ENCODE measurements around the gene IGF1R.

Gene IGF1R

DNA sequence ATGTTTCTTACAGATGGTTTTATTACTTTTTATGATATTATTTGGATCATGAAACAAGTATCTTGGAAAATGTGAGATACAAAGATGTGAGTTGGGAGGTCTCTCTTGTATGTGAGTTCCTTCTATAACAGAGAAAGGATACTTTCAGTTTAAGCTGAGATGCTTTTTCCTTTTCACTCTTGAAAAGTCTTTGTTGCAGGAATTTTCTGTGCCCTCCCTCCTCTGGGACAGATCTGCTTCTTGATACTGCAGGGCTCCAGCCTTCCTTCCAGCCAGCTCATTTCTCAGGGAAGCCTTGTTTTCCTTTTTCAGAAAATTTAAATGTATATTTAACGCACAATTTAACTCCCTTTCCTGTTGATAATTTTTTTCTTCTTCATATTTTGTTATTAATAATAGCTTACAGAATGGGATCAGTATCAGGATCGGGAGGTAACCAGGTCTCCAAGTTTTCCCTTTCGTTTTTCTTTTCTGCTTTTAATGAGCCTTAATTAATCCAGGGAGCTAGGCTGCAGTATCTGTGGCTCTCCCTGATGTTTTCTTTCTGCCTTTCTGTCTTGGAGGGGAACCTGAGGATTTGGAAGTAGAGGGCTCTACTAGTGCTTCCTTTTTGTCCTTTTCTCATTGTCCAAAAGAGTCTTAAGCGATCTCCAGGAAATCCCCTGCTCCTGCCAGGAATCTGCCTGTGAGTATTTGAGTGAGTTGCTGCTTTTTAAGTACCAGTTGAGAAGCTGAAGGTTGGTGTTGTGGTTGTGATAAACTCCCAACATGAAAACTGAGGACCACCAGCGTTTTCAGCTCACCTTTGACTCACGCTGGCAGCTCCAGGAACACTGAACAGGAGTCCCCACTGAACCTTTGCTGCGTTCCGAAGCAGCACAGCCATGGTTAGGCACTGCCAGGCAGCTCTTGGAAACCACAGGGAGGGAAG lies 105.7 kb downstream of the IGF1R start:
- peak overlapping the region; percentile 40 for H3K4me3 ChIP-seq (ENCODE audit: low read depth, low read length)
- TF ChIP-seq, protein P1, sequence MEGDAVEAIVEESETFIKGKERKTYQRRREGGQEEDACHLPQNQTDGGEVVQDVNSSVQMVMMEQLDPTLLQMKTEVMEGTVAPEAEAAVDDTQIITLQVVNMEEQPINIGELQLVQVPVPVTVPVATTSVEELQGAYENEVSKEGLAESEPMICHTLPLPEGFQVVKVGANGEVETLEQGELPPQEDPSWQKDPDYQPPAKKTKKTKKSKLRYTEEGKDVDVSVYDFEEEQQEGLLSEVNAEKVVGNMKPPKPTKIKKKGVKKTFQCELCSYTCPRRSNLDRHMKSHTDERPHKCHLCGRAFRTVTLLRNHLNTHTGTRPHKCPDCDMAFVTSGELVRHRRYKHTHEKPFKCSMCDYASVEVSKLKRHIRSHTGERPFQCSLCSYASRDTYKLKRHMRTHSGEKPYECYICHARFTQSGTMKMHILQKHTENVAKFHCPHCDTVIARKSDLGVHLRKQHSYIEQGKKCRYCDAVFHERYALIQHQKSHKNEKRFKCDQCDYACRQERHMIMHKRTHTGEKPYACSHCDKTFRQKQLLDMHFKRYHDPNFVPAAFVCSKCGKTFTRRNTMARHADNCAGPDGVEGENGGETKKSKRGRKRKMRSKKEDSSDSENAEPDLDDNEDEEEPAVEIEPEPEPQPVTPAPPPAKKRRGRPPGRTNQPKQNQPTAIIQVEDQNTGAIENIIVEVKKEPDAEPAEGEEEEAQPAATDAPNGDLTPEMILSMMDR (conservative IDR thresholded peaks at IDR 0.05; ENCODE audit: low read depth, low read length): no peak
- DNase-seq (ENCODE audit: low read depth): peak; percentile 48

- peak overlapping the region; percentile 40 for H3K4me3 ChIP-seq (ENCODE audit: low read depth, low read length)
- TF ChIP-seq, protein P1 (conservative IDR thresholded peaks at IDR 0.05; ENCODE audit: low read depth, low read length): no peak
- DNase-seq (ENCODE audit: low read depth): no peak
Observed at GRCh38 chr15:98754657-98755022, 106.3 kb downstream of the IGF1R start.

DNA sequence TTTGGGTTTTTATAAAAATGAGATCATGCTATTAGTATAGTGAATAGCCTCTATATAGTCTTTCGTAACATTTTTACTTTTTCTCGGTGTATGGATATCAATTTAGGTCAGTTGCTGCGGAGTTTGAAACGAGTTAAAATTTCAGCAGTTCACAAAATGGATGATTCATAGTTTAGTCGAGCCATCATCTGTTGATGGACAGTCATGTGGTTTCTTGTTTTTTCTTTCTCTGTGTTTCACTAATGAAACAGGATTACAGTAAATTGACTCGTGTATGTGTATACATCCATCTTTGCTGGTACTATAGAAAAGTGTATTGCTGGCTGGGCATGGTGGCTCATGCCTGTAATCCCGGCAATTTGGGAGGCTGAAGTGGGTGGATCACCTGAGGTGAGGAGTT lies 106.8 kb downstream of the IGF1R start:
- peak; percentile 57 for DNase-seq (ENCODE audit: low read depth)
- TF ChIP-seq, protein P1 (conservative IDR thresholded peaks at IDR 0.05; ENCODE audit: low read depth, low read length): no peak

DNA sequence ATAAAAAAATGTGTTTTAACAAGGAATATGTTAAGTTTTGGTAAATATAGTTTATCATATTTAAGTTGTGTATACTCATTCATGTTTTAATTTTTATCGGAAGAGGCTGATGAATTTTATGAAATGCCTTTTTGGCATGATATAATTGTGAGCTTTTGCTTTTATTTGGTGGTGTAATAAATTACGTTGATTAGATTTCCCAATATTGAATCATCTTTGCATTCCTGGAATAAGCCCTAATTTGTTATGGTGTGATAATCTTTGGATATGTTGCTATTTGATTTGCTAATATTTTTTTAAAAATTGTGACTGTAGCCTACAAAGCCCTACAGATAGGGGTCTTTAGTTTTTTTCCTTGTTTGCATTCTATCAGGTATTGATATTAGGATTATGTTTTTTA lies 107.4 kb downstream of the IGF1R start:
- TF ChIP-seq, protein P1 (conservative IDR thresholded peaks at IDR 0.05; ENCODE audit: low read depth, low read length): no peak
- no peak for DNase-seq (ENCODE audit: low read depth)
- no peak overlapping the region for H3K4me3 ChIP-seq (ENCODE audit: low read depth, low read length)

More for the DNA sequence above, 106.8 kb downstream of the IGF1R start:
- H3K4me3 ChIP-seq (ENCODE audit: low read depth, low read length): no peak overlapping the region

DNA sequence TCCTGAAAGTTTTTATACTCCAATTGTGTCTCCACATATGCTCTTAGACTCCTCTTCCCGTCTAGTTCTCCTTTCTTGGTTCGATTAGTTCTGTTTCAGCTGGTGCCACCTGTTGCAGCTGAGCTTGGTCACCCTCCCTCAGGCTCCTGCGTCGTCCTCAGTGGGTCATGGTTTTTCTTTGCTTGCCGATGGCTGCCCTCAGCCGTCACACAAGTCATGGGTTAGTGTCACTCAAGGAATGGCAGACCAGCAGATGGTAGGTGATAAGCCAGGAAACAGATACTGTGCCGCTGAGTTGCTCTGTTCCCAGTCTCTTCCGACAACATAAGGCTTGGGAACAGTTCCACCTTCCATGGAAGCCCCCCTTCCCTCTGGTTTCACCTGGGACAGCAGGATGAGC lies 109.9 kb downstream of the IGF1R start:
- no peak overlapping the region for H3K4me3 ChIP-seq (ENCODE audit: low read depth, low read length)
- DNase-seq (ENCODE audit: low read depth): no peak
- TF ChIP-seq, protein P1 (conservative IDR thresholded peaks at IDR 0.05; ENCODE audit: low read depth, low read length): no peak

GRCh38 chr15:98759277-98759676 lies 110.9 kb downstream of the IGF1R start:
- DNase-seq (ENCODE audit: low read depth): no peak
- TF ChIP-seq, protein P1 (conservative IDR thresholded peaks at IDR 0.05; ENCODE audit: low read depth, low read length): no peak
- H3K4me3 ChIP-seq (ENCODE audit: low read depth, low read length): no peak overlapping the region

All from choroid plexus epithelial cell (primary cell).